ENCODE data around the gene ZNF772.

Gene ZNF772

DNA sequence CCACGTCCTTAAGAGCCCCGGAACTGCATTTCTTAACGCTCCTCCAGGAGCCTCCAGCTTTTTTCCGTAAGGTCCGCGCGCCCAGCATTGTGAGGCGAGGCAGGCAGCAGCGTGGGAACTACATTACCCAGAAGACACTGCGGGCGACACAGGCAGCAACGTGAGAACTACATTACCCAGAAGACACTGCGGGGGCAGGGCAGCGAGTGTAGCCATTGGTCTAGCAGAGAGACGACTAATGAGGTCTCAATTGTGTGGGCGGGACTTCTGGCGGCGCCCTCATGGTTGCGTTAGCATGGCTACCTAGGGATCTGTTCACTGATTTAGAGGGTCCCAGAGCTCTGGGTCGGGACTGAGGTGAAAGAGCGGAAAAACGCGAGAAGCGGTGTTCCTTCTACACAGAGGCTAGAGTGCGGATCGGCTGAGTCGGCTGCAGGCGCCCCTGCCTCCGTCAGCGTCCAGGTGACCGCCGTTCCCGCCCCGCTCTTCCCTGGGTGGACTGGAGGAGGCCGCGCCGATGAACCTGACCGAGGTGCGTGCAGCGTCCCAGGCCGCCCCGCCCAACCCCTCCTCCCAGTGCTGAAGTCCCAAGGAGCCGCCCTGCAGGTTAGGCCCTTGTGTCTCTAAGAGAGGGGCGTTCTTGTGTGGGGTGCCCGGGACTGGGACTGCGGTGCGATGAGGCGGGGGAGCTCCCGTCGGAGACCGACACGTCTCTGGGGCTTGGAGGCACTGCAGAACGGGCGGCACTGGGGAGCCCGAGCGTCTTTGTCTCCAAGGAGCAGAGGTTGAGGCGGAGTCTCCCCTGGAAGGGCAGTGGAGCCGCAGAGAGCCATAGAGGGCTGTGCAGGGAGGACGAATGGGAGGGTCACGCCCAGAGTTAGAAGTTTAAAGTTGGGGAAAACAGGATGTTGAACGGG is 42.0 kb downstream of the ZNF772 start, which contains the start of gene ZNF749:
ZNF749 (plus strand) TSS at position 264 of the 917 bp plus-strand sequence; CDS start at position 518, 254 bp downstream.
- H3K4me1 ChIP-seq (ENCODE audit: insufficient read depth, poor library complexity, severe bottlenecking), result no peaks in the 10 kb centered on the region
- H3K4me3 ChIP-seq (ENCODE audit: severe bottlenecking), result peak within 1 kb of the TSS; percentile 78
- peak; percentile 92 for ATAC-seq (ENCODE audit: low read depth)
- TF ChIP-seq, protein P1, sequence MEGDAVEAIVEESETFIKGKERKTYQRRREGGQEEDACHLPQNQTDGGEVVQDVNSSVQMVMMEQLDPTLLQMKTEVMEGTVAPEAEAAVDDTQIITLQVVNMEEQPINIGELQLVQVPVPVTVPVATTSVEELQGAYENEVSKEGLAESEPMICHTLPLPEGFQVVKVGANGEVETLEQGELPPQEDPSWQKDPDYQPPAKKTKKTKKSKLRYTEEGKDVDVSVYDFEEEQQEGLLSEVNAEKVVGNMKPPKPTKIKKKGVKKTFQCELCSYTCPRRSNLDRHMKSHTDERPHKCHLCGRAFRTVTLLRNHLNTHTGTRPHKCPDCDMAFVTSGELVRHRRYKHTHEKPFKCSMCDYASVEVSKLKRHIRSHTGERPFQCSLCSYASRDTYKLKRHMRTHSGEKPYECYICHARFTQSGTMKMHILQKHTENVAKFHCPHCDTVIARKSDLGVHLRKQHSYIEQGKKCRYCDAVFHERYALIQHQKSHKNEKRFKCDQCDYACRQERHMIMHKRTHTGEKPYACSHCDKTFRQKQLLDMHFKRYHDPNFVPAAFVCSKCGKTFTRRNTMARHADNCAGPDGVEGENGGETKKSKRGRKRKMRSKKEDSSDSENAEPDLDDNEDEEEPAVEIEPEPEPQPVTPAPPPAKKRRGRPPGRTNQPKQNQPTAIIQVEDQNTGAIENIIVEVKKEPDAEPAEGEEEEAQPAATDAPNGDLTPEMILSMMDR (IDR thresholded peaks at IDR 0.05; ENCODE audit: poor library complexity, severe bottlenecking), result no peak
- peaks cover 18% of the 10 kb centered on the region for H3K36me3 ChIP-seq (ENCODE audit: low read depth)
- no peaks in the 10 kb centered on the region for H3K27me3 ChIP-seq (ENCODE audit: insufficient read depth, poor library complexity, severe bottlenecking)
- H3K27ac ChIP-seq (ENCODE audit: poor library complexity, severe bottlenecking), result peak within 1 kb of the TSS; percentile 28
- H3K9me3 ChIP-seq (ENCODE audit: severe bottlenecking), result no peaks in the 10 kb centered on the region
- DNase-seq (ENCODE audit: low spot score), result peak; percentile 98

DNA sequence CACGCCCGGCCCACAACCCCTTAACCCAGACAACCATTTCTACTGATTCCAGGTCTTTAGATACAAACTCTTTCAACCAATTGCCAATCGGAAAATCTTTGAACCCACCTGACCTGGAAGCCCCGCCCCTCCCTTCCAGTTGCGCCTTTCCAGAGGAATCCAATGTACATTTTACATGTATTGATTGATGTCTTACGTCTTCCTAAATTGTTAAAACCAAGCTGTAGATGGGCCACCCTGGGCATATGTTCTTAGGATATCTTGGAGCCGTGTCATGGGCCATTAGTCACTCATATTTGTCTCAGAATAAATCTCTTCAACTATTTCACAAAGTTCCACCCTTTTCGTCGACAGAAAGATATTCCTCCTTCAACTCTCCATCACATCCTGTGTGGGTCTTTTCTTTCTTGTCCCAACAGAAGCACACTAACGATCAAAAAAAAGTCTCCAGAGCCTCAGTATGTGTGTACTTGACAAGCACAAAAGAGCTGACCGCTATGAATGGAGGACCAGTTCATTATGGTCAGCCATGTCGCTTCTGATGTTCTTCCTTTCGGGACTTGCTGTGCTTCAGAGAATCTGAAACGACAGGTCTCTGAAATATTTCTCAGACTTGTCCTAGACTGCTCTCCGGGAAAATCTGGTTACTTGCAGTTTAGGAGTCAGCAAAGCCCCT is 42.8 kb downstream of the ZNF772 start:
- Histone ChIP-seq H3K27me3 (ENCODE audit: insufficient read depth, poor library complexity, severe bottlenecking) (no peaks in the 10 kb centered on the region), H3K9me3 (ENCODE audit: severe bottlenecking) (no peaks in the 10 kb centered on the region), H3K27ac (ENCODE audit: poor library complexity, severe bottlenecking) (peak overlapping the region; percentile 28), H3K36me3 (ENCODE audit: low read depth) (peaks cover 18% of the 10 kb centered on the region), H3K4me1 (ENCODE audit: insufficient read depth, poor library complexity, severe bottlenecking) (no peaks in the 10 kb centered on the region), H3K4me3 (ENCODE audit: severe bottlenecking) (peak overlapping the region; percentile 78)
- TF ChIP-seq, protein P1 (IDR thresholded peaks at IDR 0.05; ENCODE audit: poor library complexity, severe bottlenecking), result no peak
- ATAC-seq (ENCODE audit: low read depth) (peak; percentile 2; the same call in 2 of the 3 replicates), DNase-seq (ENCODE audit: low spot score) (no peak)

DNA sequence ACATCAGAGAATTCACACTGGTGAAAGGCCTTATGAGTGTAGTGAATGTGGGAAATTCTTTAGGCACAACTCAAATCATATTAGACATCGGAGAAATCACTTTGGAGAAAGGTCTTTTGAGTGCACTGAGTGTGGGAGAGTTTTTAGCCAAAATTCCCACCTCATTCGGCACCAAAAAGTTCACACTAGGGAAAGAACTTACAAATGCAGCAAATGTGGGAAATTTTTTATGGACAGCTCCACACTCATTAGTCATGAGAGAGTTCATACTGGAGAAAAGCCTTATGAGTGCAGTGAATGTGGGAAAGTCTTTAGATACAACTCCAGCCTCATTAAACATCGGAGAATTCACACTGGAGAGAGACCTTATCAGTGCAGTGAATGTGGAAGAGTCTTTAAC is 56.3 kb downstream of the ZNF772 start:
- Histone ChIP-seq H3K4me3 (ENCODE audit: severe bottlenecking) (no peak overlapping the region), H3K36me3 (ENCODE audit: low read depth) (peaks cover 30% of the 10 kb centered on the region), H3K27ac (ENCODE audit: poor library complexity, severe bottlenecking) (no peak overlapping the region), H3K4me1 (ENCODE audit: insufficient read depth, poor library complexity, severe bottlenecking) (no peaks in the 10 kb centered on the region), H3K27me3 (ENCODE audit: insufficient read depth, poor library complexity, severe bottlenecking) (no peaks in the 10 kb centered on the region), H3K9me3 (ENCODE audit: severe bottlenecking) (peaks cover 3% of the 10 kb centered on the region)
- ATAC-seq (ENCODE audit: low read depth), result no peak
- DNase-seq (ENCODE audit: low spot score), result no peak
- TF ChIP-seq, protein P1 (IDR thresholded peaks at IDR 0.05; ENCODE audit: poor library complexity, severe bottlenecking), result no peak

DNA sequence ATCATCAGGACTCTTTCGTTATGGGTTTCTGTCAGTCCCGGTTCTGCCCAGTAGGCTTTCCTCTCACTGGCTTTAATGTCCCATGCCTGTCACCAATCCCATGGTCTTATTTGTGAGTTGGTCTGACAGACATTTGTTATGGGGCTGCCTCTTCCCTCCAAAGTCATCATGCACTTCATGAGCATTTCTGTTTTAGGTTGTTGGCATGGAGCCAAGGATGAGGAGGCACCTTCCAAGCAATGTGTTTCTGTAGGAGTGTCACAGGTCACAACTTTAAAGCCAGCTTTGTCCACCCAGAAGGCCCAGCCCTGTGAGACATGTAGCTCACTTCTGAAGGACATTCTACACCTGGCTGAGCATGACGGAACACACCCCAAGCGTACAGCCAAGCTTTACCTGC is 57.9 kb downstream of the ZNF772 start:
- Histone ChIP-seq H3K27me3 (ENCODE audit: insufficient read depth, poor library complexity, severe bottlenecking) (no peaks in the 10 kb centered on the region), H3K4me1 (ENCODE audit: insufficient read depth, poor library complexity, severe bottlenecking) (no peaks in the 10 kb centered on the region), H3K4me3 (ENCODE audit: severe bottlenecking) (no peak overlapping the region), H3K9me3 (ENCODE audit: severe bottlenecking) (peaks cover 3% of the 10 kb centered on the region), H3K36me3 (ENCODE audit: low read depth) (peaks cover 36% of the 10 kb centered on the region), H3K27ac (ENCODE audit: poor library complexity, severe bottlenecking) (no peak overlapping the region)
- ATAC-seq (ENCODE audit: low read depth) (no peak), DNase-seq (ENCODE audit: low spot score) (no peak)
- TF ChIP-seq, protein P1 (IDR thresholded peaks at IDR 0.05; ENCODE audit: poor library complexity, severe bottlenecking), result no peak
